Superior temporal gyrus (tissue), 1 donor: Measurements from ENCODE around the gene EPB41L5.

Source experiments
- DNase-seq: peaks from one replicate; pipeline ENCODE4 v3.0.0-alpha.2; 2016; ENCODE audit errors: extremely low spot score

The EPB41L5 gene

GRCh38 chr2:120224735-120225548, 212.1 kb downstream of the EPB41L5 start:
- no peak for DNase-seq

GRCh38 chr2:120225549-120226065, 212.7 kb downstream of the EPB41L5 start:
- DNase-seq, result no peak

GRCh38 chr2:120226316-120226715, 213.4 kb downstream of the EPB41L5 start:
- DNase-seq, result no peak

- DNase-seq, result no peak
Measured at GRCh38 chr2:120227111-120227991, 214.5 kb downstream of the EPB41L5 start.

- no peak for DNase-seq
Measured at GRCh38 chr2:120228503-120228902, 215.6 kb downstream of the EPB41L5 start.
